Fibroblast of lung (primary cell): ENCODE data around the gene CLPX.

ENCODE experiments used
- EZH2 ChIP-seq: IDR thresholded peaks from 2 replicates; pipeline ENCODE4 v1.5.1; 2012; ENCODE audit warnings: low read length, control low read depth, mild to moderate bottlenecking; ENCODE audit errors: missing control alignments
- TF ChIP-seq, protein P1 (sequence below), 2 donors: IDR thresholded peaks in 1 of 2; conservative IDR thresholded peaks in 1 of 2; 1 replicate in 1 of 2; 2 replicates in 1 of 2; pipeline ENCODE4 v1.5.1; 2011 to 2012; ENCODE audit warnings: low read length in 2 of 2, control low read depth in 1 of 2, inconsistent platforms in 1 of 2, low read depth in 1 of 2, mild to moderate bottlenecking in 1 of 2

DNA sequence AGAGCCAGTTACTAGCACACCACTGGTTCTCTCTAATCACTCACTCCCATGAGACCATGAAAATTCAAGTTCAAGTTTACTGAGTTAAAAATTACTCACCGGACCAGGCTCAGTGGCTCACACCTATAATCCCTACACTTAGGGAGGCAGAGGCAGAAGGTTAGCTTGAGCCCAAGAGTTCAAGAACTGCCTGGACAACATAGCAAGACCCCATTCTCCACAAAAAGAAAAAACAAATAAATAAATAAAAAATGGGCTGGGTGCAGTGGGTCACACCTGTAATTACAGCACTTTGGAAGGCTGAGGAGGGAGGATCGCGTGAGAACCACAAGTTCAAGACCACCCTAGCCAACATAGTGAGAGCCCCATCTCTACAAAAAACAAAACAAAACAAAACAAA, 47.4 kb upstream of the CLPX start:
- TF ChIP-seq, protein P1, sequence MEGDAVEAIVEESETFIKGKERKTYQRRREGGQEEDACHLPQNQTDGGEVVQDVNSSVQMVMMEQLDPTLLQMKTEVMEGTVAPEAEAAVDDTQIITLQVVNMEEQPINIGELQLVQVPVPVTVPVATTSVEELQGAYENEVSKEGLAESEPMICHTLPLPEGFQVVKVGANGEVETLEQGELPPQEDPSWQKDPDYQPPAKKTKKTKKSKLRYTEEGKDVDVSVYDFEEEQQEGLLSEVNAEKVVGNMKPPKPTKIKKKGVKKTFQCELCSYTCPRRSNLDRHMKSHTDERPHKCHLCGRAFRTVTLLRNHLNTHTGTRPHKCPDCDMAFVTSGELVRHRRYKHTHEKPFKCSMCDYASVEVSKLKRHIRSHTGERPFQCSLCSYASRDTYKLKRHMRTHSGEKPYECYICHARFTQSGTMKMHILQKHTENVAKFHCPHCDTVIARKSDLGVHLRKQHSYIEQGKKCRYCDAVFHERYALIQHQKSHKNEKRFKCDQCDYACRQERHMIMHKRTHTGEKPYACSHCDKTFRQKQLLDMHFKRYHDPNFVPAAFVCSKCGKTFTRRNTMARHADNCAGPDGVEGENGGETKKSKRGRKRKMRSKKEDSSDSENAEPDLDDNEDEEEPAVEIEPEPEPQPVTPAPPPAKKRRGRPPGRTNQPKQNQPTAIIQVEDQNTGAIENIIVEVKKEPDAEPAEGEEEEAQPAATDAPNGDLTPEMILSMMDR (conservative IDR thresholded peaks at IDR 0.05 in 1 of 2, IDR thresholded peaks at IDR 0.05 in 1 of 2; ENCODE audit: low read depth in 1 of 2, low read length in 2 of 2) = no peak
- no peak for TF ChIP-seq EZH2
